ENCODE data around the gene WNT7B.

- no peak for TF ChIP-seq CHD2 (IDR thresholded peaks at IDR 0.05; ENCODE audit: low read length, partially characterized antibody)
- TF ChIP-seq ZBTB33 (IDR thresholded peaks at IDR 0.05; ENCODE audit: borderline replicate concordance, low read depth): no peak
- TF ChIP-seq SMC3 (IDR thresholded peaks at IDR 0.05; ENCODE audit: low read depth, low read length): no peak
- TF ChIP-seq, protein P1, sequence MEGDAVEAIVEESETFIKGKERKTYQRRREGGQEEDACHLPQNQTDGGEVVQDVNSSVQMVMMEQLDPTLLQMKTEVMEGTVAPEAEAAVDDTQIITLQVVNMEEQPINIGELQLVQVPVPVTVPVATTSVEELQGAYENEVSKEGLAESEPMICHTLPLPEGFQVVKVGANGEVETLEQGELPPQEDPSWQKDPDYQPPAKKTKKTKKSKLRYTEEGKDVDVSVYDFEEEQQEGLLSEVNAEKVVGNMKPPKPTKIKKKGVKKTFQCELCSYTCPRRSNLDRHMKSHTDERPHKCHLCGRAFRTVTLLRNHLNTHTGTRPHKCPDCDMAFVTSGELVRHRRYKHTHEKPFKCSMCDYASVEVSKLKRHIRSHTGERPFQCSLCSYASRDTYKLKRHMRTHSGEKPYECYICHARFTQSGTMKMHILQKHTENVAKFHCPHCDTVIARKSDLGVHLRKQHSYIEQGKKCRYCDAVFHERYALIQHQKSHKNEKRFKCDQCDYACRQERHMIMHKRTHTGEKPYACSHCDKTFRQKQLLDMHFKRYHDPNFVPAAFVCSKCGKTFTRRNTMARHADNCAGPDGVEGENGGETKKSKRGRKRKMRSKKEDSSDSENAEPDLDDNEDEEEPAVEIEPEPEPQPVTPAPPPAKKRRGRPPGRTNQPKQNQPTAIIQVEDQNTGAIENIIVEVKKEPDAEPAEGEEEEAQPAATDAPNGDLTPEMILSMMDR (IDR thresholded peaks at IDR 0.05): no peak
- TF ChIP-seq YY1 (IDR thresholded peaks at IDR 0.05; ENCODE audit: low read depth): no peak
- TF ChIP-seq, protein P2, sequence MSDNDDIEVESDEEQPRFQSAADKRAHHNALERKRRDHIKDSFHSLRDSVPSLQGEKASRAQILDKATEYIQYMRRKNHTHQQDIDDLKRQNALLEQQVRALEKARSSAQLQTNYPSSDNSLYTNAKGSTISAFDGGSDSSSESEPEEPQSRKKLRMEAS (IDR thresholded peaks at IDR 0.05; ENCODE audit: low read depth): no peak
- no peak for TF ChIP-seq TCF12 (IDR thresholded peaks at IDR 0.05)
- no peak for TF ChIP-seq RCOR1 (IDR thresholded peaks at IDR 0.05; ENCODE audit: low read length)
- TF ChIP-seq GATA2 (CRISPR knock-in tag; IDR thresholded peaks at IDR 0.05): no peak
- no peak for TF ChIP-seq SIN3A (IDR thresholded peaks at IDR 0.05; ENCODE audit: borderline replicate concordance, low read depth, low read length)
- TF ChIP-seq RFX5 (IDR thresholded peaks at IDR 0.05; ENCODE audit: low read length): no peak
- no peak for TF ChIP-seq TAF1 (IDR thresholded peaks at IDR 0.05; ENCODE audit: borderline replicate concordance, low read depth, low read length)
- no peak for TF ChIP-seq USF2 (IDR thresholded peaks at IDR 0.05; ENCODE audit: borderline replicate concordance, low read depth, low read length)
- no peak for TF ChIP-seq RAD21 (IDR thresholded peaks at IDR 0.05; ENCODE audit: low read length)
Measured at GRCh38 chr22:45964926-45965527, 11.9 kb downstream of the WNT7B start.
